GM18907 (cell line): ENCODE data around the gene GJE1.

ENCODE experiments used
- ATAC-seq: cut with Tn5 transposase; IDR thresholded peaks from one replicate; pipeline ENCODE4 v1.9.1; 2021; ENCODE audit warnings: mild to moderate bottlenecking, moderate library complexity; ENCODE audit not compliant: unreplicated experiment

The GJE1 gene

GRCh38 chr6:142162780-142163179 lies 30.1 kb downstream of the GJE1 start:
- ATAC-seq = no peak

DNA sequence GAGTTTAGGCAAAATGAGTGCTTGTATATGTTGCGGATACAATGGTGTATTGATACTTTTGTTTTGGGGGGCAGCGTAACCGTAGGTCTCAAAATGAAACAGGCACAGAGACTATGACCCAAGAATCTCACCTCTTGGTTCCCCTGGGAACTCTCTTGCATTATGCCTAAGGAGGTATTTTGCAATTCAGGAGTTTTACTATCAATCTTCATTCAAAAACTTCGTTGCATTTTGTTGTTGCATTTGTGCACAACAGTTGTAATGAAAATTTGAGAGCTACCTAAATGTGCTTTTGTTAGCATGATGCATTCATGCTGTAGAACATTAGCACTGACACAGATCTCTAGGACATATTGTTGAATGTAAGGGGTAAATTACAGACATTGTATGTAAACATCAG lies 32.5 kb downstream of the GJE1 start:
- ATAC-seq = no peak

GRCh38 chr6:142167071-142167470 lies 34.3 kb downstream of the GJE1 start:
- ATAC-seq = no peak

- no peak for ATAC-seq
Measured at GRCh38 chr6:142167486-142167885, 34.8 kb downstream of the GJE1 start.

DNA sequence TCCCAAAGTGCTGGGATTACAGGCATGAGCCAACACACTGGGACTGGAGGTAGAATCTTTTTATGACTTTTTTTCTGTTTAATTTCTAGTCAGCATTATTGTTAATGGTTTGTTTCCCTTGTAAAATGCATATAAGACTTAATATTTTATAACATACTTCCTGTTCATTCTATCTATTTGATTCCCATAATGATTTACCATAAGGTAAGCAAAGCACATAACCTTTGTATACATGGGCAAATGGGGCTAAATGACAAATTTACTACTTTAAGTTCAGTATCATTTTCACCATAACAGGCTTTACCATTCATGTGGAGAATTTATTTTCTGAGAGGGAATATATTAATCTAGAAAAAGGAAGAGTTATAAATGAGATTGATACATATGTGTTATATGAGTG lies 38.6 kb downstream of the GJE1 start:
- no peak for ATAC-seq

DNA sequence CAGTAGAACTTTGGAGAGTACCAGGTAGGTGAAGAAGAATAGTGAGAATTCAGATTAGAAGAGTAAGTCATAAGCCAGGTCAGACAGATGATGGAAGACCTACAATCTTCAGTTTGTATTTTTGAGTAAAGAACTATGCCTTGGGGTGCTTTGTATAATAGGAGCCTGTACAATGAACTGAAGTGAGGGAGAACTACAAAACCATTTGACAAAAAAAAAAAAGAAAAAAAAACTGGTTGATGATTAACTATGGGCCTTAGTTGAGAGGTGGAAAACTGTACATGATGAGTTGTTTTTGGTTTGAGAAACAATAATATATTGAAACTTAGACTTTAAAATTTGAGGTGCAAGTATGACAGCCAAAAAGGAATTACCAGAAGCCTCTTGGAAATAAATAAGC lies 40.0 kb downstream of the GJE1 start:
- ATAC-seq = no peak

DNA sequence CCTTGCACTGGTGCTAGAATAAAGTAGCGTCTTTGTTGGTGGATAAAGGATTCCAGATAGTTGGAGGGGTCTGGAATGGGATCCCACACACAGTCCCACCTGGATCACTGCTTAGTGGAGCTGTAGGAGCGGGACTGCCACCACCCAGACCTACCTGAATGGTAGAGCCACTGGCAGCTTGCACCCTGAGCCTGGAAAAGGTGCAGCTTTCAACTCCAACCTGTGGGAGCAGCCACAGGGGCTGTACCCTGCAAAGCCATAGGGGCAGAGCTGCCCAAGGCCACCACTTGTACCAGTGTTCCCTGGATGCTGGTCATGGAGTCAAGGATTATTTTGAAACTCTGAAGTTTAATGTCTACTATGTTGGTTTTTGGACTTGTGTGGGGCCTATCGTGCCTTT lies 41.3 kb downstream of the GJE1 start:
- no peak for ATAC-seq

DNA sequence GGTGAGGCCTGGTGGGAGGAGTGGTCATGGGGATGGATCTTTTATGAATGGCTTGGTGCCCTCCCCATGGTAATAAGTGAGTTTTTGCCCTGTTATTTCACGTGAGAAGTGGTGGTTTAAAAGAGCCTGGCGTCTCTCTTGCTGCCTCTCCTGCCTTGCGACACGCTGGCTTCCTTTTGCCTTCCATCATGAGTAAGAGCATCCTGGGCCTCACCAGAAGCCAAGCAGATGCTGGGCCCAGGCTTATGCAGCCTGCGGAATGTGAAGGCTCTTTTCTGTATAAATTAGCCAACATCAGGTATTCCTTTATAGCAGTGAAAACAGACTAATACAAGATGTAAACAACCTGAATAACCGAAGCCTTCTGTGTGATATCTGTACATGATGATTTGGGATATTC lies 42.0 kb downstream of the GJE1 start:
- ATAC-seq = no peak

- no peak for ATAC-seq
Measured at GRCh38 chr6:142178129-142178528, 45.4 kb downstream of the GJE1 start.

DNA sequence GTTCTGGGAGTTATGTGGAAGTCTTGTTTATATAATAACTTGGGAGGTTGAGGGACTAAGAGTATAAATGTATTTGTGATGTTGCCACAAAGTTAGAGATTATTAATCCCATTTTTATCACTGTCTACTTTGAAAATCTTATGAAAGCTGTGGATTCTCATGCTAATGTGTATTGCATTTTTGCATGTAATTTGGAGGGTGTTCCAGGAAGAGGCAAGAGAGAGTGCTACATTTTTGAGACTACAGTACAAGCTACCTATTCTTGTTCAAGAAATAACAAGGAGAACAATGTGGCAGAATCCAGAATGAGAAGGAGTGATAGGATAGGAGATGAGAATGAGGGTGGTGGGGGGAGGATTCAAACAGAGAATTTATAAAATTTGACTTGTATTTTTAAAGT lies 49.3 kb downstream of the GJE1 start:
- ATAC-seq = no peak

DNA sequence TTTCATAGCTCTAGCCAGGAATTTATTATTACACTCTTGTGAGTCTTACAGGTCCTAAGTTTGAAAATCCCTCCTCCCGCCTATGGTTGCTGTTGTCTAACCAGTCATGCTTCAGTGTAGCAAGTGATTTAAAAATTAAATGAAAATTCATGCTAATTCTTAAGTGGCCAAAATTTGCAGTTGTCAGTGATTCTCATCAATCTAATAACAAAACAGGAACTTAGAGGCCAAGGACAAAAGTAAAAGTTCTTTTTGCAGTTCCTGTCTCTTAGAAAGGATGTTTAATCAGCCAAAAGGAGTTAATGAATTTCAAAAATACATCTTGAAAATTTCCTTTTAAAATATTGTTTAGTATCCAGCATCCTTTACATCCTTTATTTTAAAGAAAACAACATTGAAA lies 50.6 kb downstream of the GJE1 start:
- ATAC-seq = no peak

DNA sequence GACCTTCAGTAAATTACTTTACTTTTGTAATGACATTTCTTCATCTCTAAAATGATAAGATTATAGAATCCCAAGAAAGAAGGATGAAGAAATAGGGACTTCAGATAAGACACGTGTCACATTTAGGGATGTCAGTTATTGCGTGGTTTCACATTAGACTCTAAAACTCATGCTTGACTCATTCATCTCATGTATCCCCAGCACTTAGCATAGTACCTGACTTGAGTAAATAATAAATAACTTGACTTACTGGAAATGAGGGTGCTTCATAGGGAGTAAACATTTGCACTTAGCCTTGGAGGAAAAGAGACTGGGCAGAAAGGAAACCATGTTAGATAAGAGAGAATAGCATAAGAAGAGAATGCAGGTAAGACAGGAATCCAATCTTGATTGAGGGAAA lies 51.6 kb downstream of the GJE1 start:
- ATAC-seq = no peak
